HL-60 (cell line): ENCODE measurements around the gene TRIM67.

Experiments
- DNase-seq, 2 experiments: peaks; one replicate each; pipeline ENCODE4 v3.0.0-alpha.2; 2010 to 2020; ENCODE audit warnings: low read depth in 1 of 2, low spot score in 1 of 2
- H3K27ac ChIP-seq: fragments of 250-450 bp; sonication (Bioruptor Pico); replicated peaks from 2 replicates; pipeline ENCODE4 v1.5.1; 2020; ENCODE audit warnings: mild to moderate bottlenecking, moderate library complexity
- H3K27me3 ChIP-seq: fragments of 250-450 bp; sonication (Bioruptor Pico); 2 replicates; pipeline ENCODE4 v1.5.1; 2021; ENCODE audit warnings: mild to moderate bottlenecking, moderate library complexity; ENCODE audit not compliant: insufficient read depth, poor library complexity, severe bottlenecking
- H3K4me3 ChIP-seq: replicated peaks from 2 replicates; pipeline ENCODE4 v1.5.1; 2011; ENCODE audit warnings: mild to moderate bottlenecking, control low read depth, low read length; ENCODE audit not compliant: insufficient read depth
- GABPA ChIP-seq: IDR thresholded peaks from 2 replicates; pipeline ENCODE4 v1.6.1; 2012; ENCODE audit warnings: low read depth
- POLR2AphosphoS5 ChIP-seq: IDR thresholded peaks from 2 replicates; pipeline ENCODE4 v1.6.1; 2012; ENCODE audit warnings: low read depth
- SPI1 ChIP-seq: IDR thresholded peaks from 2 replicates; pipeline ENCODE4 v1.6.1; 2012; ENCODE audit warnings: low read depth, mild to moderate bottlenecking, borderline replicate concordance
- TF ChIP-seq, protein P1 (sequence below): IDR thresholded peaks from one replicate; pipeline ENCODE4 v1.5.1; 2011; ENCODE audit warnings: low read length, control low read depth, inconsistent platforms; ENCODE audit not compliant: insufficient read depth
- TF ChIP-seq, protein P2 (sequence below): IDR thresholded peaks from 2 replicates; pipeline ENCODE4 v1.6.1; 2012; ENCODE audit warnings: low read depth; ENCODE audit not compliant: insufficient replicate concordance

Gene TRIM67

DNA sequence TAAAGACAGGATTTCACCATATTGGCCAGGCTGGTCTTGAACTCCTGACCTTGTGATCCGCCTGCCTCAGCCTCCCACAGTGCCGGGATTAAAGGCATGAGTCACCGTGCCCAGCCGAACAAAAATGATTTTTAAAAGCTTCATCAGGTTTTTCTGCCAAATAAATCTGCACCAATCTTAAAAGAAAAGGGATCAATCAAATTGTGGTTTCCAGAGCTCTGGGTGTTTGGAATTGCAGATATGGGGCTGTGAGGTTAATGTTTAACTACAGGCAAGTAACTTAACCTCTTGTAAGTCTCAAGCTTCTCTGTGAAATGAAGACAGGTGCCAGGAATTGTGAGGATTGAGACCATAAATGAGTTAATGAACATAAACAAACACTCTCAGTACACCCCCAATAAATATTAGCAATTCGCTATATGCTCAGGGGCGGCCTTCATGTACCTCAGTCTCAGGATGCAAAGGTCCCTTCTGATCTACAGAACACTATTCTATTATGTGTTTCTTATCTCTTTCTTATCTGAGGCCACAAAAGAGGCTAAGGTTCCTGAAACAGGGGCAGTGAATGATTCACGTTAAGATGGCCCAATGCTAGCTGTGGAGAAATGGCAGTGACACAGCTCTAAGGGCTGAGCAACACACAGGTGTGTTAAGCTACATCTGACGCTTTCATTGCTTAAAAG, 72.0 kb downstream of the TRIM67 start:
- no peak overlapping the region for H3K27ac ChIP-seq
- TF ChIP-seq, protein P1, sequence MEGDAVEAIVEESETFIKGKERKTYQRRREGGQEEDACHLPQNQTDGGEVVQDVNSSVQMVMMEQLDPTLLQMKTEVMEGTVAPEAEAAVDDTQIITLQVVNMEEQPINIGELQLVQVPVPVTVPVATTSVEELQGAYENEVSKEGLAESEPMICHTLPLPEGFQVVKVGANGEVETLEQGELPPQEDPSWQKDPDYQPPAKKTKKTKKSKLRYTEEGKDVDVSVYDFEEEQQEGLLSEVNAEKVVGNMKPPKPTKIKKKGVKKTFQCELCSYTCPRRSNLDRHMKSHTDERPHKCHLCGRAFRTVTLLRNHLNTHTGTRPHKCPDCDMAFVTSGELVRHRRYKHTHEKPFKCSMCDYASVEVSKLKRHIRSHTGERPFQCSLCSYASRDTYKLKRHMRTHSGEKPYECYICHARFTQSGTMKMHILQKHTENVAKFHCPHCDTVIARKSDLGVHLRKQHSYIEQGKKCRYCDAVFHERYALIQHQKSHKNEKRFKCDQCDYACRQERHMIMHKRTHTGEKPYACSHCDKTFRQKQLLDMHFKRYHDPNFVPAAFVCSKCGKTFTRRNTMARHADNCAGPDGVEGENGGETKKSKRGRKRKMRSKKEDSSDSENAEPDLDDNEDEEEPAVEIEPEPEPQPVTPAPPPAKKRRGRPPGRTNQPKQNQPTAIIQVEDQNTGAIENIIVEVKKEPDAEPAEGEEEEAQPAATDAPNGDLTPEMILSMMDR, result no peak
- TF ChIP-seq SPI1, result no peak
- no peak for TF ChIP-seq GABPA
- TF ChIP-seq, protein P2, sequence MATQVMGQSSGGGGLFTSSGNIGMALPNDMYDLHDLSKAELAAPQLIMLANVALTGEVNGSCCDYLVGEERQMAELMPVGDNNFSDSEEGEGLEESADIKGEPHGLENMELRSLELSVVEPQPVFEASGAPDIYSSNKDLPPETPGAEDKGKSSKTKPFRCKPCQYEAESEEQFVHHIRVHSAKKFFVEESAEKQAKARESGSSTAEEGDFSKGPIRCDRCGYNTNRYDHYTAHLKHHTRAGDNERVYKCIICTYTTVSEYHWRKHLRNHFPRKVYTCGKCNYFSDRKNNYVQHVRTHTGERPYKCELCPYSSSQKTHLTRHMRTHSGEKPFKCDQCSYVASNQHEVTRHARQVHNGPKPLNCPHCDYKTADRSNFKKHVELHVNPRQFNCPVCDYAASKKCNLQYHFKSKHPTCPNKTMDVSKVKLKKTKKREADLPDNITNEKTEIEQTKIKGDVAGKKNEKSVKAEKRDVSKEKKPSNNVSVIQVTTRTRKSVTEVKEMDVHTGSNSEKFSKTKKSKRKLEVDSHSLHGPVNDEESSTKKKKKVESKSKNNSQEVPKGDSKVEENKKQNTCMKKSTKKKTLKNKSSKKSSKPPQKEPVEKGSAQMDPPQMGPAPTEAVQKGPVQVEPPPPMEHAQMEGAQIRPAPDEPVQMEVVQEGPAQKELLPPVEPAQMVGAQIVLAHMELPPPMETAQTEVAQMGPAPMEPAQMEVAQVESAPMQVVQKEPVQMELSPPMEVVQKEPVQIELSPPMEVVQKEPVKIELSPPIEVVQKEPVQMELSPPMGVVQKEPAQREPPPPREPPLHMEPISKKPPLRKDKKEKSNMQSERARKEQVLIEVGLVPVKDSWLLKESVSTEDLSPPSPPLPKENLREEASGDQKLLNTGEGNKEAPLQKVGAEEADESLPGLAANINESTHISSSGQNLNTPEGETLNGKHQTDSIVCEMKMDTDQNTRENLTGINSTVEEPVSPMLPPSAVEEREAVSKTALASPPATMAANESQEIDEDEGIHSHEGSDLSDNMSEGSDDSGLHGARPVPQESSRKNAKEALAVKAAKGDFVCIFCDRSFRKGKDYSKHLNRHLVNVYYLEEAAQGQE, result no peak
- TF ChIP-seq POLR2AphosphoS5, result no peak
- H3K4me3 ChIP-seq, result no peak overlapping the region
- H3K27me3 ChIP-seq, result no peaks in the 10 kb centered on the region
- DNase-seq, result peak in 1 of 2 experiments; percentile 17

DNA sequence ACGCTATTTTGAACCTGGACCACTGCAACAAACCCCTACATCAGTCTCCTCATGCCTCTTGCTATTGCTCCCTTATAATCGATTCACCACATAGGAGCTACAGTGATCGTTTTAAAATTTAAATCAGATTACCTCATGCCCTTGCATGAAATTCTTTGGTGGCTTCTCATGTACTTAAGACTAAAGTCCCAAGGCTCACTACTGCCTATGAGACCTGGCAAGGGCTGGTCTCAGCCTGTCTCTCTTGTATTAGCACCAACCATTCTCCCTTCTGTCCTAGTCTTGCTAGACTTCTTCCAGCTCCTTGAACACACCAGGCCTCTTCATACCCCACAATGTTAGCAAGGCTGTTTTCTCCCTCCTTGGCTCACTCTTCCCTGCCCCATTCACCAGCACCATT, 72.6 kb downstream of the TRIM67 start:
- no peak overlapping the region for H3K27ac ChIP-seq
- no peaks in the 10 kb centered on the region for H3K27me3 ChIP-seq
- H3K4me3 ChIP-seq, result no peak overlapping the region
- no peak for DNase-seq
- TF ChIP-seq, protein P2, result no peak
- no peak for TF ChIP-seq POLR2AphosphoS5
- no peak for TF ChIP-seq GABPA
- no peak for TF ChIP-seq SPI1
- TF ChIP-seq, protein P1, result no peak

DNA sequence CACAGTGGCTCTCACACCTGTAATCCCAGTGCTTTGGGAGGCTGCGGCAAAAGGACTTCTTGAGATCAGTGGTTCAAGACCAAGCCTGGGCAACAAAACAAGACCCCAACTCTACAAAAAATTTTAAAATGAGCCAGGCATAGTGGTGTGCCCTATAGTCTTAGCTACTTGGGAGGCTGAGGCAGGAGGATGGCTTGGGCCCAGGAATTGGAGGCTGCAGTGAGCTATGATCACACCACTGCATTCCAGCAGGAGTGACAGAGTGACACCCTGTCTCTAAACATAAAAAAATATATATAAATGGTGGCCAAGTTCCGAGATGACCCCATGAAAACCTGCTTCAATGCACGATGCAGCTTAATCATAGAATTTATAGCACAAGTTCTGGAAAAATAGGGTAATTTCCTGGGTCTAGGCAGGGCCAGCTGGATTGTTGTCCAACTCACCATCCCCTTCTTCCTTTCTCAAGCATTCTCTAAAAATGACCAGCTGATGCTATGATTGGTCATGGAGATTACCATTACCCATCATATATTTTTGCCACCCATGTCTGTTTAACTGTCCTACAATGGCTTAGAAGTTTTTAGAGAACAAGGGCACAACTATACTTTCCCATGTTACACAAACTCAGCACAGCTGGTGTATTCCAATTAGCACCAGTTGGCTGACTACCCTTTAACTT, 73.8 kb downstream of the TRIM67 start:
- Histone ChIP-seq H3K4me3 (no peak overlapping the region), H3K27me3 (no peaks in the 10 kb centered on the region), H3K27ac (no peak overlapping the region)
- DNase-seq, result no peak
- TF ChIP-seq GABPA, result no peak
- TF ChIP-seq, protein P1, result no peak
- no peak for TF ChIP-seq POLR2AphosphoS5
- TF ChIP-seq, protein P2, result no peak
- TF ChIP-seq SPI1, result no peak
